ENCODE results near the gene PCBP1.

PCBP1 gene

GRCh38 chr2:70073493-70073892 is 13.8 kb upstream of the PCBP1 start:
- no peak for DNase-seq
- in situ Hi-C loops (cut with MboI; ENCODE audit: low pct_unique_long_range_greater_than_20kb, low sequenced_read_pairs): no loop called here

- in situ Hi-C loops (cut with MboI; ENCODE audit: low pct_unique_long_range_greater_than_20kb, low sequenced_read_pairs): no loop called here
- peak; percentile 53 for DNase-seq
Measured at GRCh38 chr2:70078384-70078783, 8.9 kb upstream of the PCBP1 start.

- in situ Hi-C loops (cut with MboI; ENCODE audit: low pct_unique_long_range_greater_than_20kb, low sequenced_read_pairs): loop anchor here (10.0 kb wide), 1 partner anchor 54 kb away; no protein-coding TSS in a partner anchor
- no peak for DNase-seq
Measured at GRCh38 chr2:70080610-70081200, 6.6 kb upstream of the PCBP1 start.

GRCh38 chr2:70081221-70081620 is 6.1 kb upstream of the PCBP1 start:
- in situ Hi-C loops (cut with MboI; ENCODE audit: low pct_unique_long_range_greater_than_20kb, low sequenced_read_pairs): loop anchor here (10.0 kb wide), 1 partner anchor 54 kb away; no protein-coding TSS in a partner anchor
- no peak for DNase-seq

- in situ Hi-C loops (cut with MboI; ENCODE audit: low pct_unique_long_range_greater_than_20kb, low sequenced_read_pairs): loop anchor here (10.0 kb wide), 1 partner anchor 51 kb away; no protein-coding TSS in a partner anchor
- DNase-seq: no peak
Measured at GRCh38 chr2:70083344-70084156, 3.7 kb upstream of the PCBP1 start.

- DNase-seq: no peak
- in situ Hi-C loops (cut with MboI; ENCODE audit: low pct_unique_long_range_greater_than_20kb, low sequenced_read_pairs): loop anchor here (10.0 kb wide), 1 partner anchor 50 kb away; no protein-coding TSS in a partner anchor
Measured at GRCh38 chr2:70084973-70085710, 2.1 kb upstream of the PCBP1 start.

GRCh38 chr2:70085711-70086277 is 1.5 kb upstream of the PCBP1 start:
- no peak for DNase-seq
- in situ Hi-C loops (cut with MboI; ENCODE audit: low pct_unique_long_range_greater_than_20kb, low sequenced_read_pairs): loop anchor here (10.0 kb wide), 1 partner anchor 49 kb away; no protein-coding TSS in a partner anchor

- in situ Hi-C loops (cut with MboI; ENCODE audit: low pct_unique_long_range_greater_than_20kb, low sequenced_read_pairs): loop anchor here (10.0 kb wide), 1 partner anchor 48 kb away; no protein-coding TSS in a partner anchor
- DNase-seq: peak; percentile 85
Measured at GRCh38 chr2:70086278-70086837, 919 bp upstream of the PCBP1 start.

GRCh38 chr2:70087702-70088597 is 673 bp downstream of the PCBP1 start:
- DNase-seq: peak; percentile 52
- in situ Hi-C loops (cut with MboI; ENCODE audit: low pct_unique_long_range_greater_than_20kb, low sequenced_read_pairs): loop anchor here (10.0 kb wide), 1 partner anchor 47 kb away; no protein-coding TSS in a partner anchor

- no peak for DNase-seq
- in situ Hi-C loops (cut with MboI; ENCODE audit: low pct_unique_long_range_greater_than_20kb, low sequenced_read_pairs): loop anchor here (10.0 kb wide), 1 partner anchor 46 kb away; no protein-coding TSS in a partner anchor
Measured at GRCh38 chr2:70088598-70089219, 1.4 kb downstream of the PCBP1 start.

GRCh38 chr2:70089220-70089982 is 2.1 kb downstream of the PCBP1 start:
- DNase-seq: peak; percentile 51
- in situ Hi-C loops (cut with MboI; ENCODE audit: low pct_unique_long_range_greater_than_20kb, low sequenced_read_pairs): loop anchor here (10.0 kb wide), 1 partner anchor 45 kb away; no protein-coding TSS in a partner anchor

- DNase-seq: peak; percentile 53
- in situ Hi-C loops (cut with MboI; ENCODE audit: low pct_unique_long_range_greater_than_20kb, low sequenced_read_pairs): loop anchor here (10.0 kb wide), 1 partner anchor 45 kb away; no protein-coding TSS in a partner anchor
Measured at GRCh38 chr2:70089983-70090525, 2.8 kb downstream of the PCBP1 start.

- in situ Hi-C loops (cut with MboI; ENCODE audit: low pct_unique_long_range_greater_than_20kb, low sequenced_read_pairs): no loop called here
Measured at GRCh38 chr2:70090706-70091334, 3.5 kb downstream of the PCBP1 start.

GRCh38 chr2:70091364-70091763 is 4.1 kb downstream of the PCBP1 start:
- DNase-seq: no peak
- in situ Hi-C loops (cut with MboI; ENCODE audit: low pct_unique_long_range_greater_than_20kb, low sequenced_read_pairs): no loop called here

More at GRCh38 chr2:70090706-70091334, 3.5 kb downstream of the PCBP1 start:
- DNase-seq: no peak

GRCh38 chr2:70091816-70092215 is 4.5 kb downstream of the PCBP1 start:
- peak; percentile 55 for DNase-seq
- in situ Hi-C loops (cut with MboI; ENCODE audit: low pct_unique_long_range_greater_than_20kb, low sequenced_read_pairs): no loop called here

All from KBM-7 (cell line).